Measurements from ENCODE around the gene RETN. TPM values are rescaled to one million over a fixed set of nuclear protein-coding genes. Genes with fewer than 3 reads are reported as not detected.

RETN gene
- not detected for total RNA-seq (2021; fragmentation: NEBNext Ultra II Directional; extraction: Animal tissue kit (Norgen Biotek cat#: 25700))
- long read RNA-seq, result 0 reads

GRCh38 chr19:7668842-7669241, at the start of gene RETN:
TSS of gene RETN (plus strand) at chr19:7669049. CDS start at chr19:7669327, 278 bp downstream.
- Mint-ChIP-seq H3K4me3 (no peak within 1 kb of the TSS), H3K27me3 (ENCODE audit: insufficient read depth) (peaks cover 21% of the 10 kb centered on the region), H3K27ac (no peak within 1 kb of the TSS)

GRCh38 chr19:7619671-7620441, 49.0 kb upstream of the RETN start:
- peaks cover 2% of the 10 kb centered on the region for H3K27me3 Mint-ChIP-seq (ENCODE audit: insufficient read depth)
- TF ChIP-seq, protein P1, sequence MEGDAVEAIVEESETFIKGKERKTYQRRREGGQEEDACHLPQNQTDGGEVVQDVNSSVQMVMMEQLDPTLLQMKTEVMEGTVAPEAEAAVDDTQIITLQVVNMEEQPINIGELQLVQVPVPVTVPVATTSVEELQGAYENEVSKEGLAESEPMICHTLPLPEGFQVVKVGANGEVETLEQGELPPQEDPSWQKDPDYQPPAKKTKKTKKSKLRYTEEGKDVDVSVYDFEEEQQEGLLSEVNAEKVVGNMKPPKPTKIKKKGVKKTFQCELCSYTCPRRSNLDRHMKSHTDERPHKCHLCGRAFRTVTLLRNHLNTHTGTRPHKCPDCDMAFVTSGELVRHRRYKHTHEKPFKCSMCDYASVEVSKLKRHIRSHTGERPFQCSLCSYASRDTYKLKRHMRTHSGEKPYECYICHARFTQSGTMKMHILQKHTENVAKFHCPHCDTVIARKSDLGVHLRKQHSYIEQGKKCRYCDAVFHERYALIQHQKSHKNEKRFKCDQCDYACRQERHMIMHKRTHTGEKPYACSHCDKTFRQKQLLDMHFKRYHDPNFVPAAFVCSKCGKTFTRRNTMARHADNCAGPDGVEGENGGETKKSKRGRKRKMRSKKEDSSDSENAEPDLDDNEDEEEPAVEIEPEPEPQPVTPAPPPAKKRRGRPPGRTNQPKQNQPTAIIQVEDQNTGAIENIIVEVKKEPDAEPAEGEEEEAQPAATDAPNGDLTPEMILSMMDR (IDR thresholded peaks at IDR 0.05), result no peak
- no peak overlapping the region for H3K4me3 Mint-ChIP-seq

More at GRCh38 chr19:7668842-7669241, at the start of gene RETN:
- peaks cover 2% of the 10 kb centered on the region; the same call in 1 of the 2 replicates for H3K9me3 Mint-ChIP-seq
- no peak for DNase-seq
- TF ChIP-seq, protein P1 (IDR thresholded peaks at IDR 0.05), result no peak
- peaks cover 1% of the 10 kb centered on the region for H3K36me3 Mint-ChIP-seq (ENCODE audit: low read depth)
- 0 out of 2 replicates have a peak, but pooled peaks cover 5% of the 10 kb centered on the region for H3K4me1 Mint-ChIP-seq (ENCODE audit: low read depth)

GRCh38 chr19:7620442-7621412, 48.1 kb upstream of the RETN start:
- H3K27me3 Mint-ChIP-seq (ENCODE audit: insufficient read depth), result peaks cover 2% of the 10 kb centered on the region
- no peaks in the 10 kb centered on the region for H3K9me3 Mint-ChIP-seq
- no peaks in the 10 kb centered on the region for H3K4me1 Mint-ChIP-seq (ENCODE audit: low read depth)
- H3K36me3 Mint-ChIP-seq (ENCODE audit: low read depth), result peaks cover 38% of the 10 kb centered on the region
- DNase-seq, result no peak
- TF ChIP-seq, protein P1 (IDR thresholded peaks at IDR 0.05), result no peak
- H3K27ac Mint-ChIP-seq, result no peak overlapping the region
- H3K4me3 Mint-ChIP-seq, result no peak overlapping the region

More at GRCh38 chr19:7619671-7620441, 49.0 kb upstream of the RETN start:
- H3K4me1 Mint-ChIP-seq (ENCODE audit: low read depth), result no peaks in the 10 kb centered on the region
- no peak overlapping the region for H3K27ac Mint-ChIP-seq
- no peak for DNase-seq
- peaks cover 38% of the 10 kb centered on the region for H3K36me3 Mint-ChIP-seq (ENCODE audit: low read depth)
- no peaks in the 10 kb centered on the region for H3K9me3 Mint-ChIP-seq

- TF ChIP-seq, protein P1 (IDR thresholded peaks at IDR 0.05), result no peak
- H3K36me3 Mint-ChIP-seq (ENCODE audit: low read depth), result peaks cover 33% of the 10 kb centered on the region
- no peaks in the 10 kb centered on the region for H3K9me3 Mint-ChIP-seq
- no peak overlapping the region for H3K27ac Mint-ChIP-seq
- peaks cover 2% of the 10 kb centered on the region for H3K4me1 Mint-ChIP-seq (ENCODE audit: low read depth)
- H3K27me3 Mint-ChIP-seq (ENCODE audit: insufficient read depth), result peaks cover 2% of the 10 kb centered on the region
- no peak overlapping the region for H3K4me3 Mint-ChIP-seq
- no peak for DNase-seq
These were observed 45.7 kb upstream of the RETN start for GRCh38 chr19:7622933-7623685.

Data from HFFc6 (cell line).